GM19397 (cell line): ENCODE data around the gene TAP1.
"Not testable (repeated sequence)": the region's sequence is repeated elsewhere in the genome, so short reads cannot be mapped to it uniquely, and the experiment has no call there.

ENCODE experiments used
- ATAC-seq: cut with Tn5 transposase; IDR thresholded peaks from one replicate; pipeline ENCODE4 v1.9.1; 2021; ENCODE audit warnings: mild to moderate bottlenecking, moderate library complexity; ENCODE audit not compliant: unreplicated experiment

The TAP1 gene

GRCh38 chr6:32853541-32854375 lies at the start of gene TAP1, which contains the start of gene PSMB9:
Gene TAP1 (minus strand): TSS chr6:32853704. CDS start chr6:32853636, 68 bp downstream.
Gene PSMB9 (plus strand): TSS chr6:32854192. CDS start chr6:32854230, 38 bp downstream.
- ATAC-seq: peak; percentile 78

GRCh38 chr6:32895006-32895345 lies 41.5 kb upstream of the TAP1 start:
- peak; percentile 18 for ATAC-seq

DNA sequence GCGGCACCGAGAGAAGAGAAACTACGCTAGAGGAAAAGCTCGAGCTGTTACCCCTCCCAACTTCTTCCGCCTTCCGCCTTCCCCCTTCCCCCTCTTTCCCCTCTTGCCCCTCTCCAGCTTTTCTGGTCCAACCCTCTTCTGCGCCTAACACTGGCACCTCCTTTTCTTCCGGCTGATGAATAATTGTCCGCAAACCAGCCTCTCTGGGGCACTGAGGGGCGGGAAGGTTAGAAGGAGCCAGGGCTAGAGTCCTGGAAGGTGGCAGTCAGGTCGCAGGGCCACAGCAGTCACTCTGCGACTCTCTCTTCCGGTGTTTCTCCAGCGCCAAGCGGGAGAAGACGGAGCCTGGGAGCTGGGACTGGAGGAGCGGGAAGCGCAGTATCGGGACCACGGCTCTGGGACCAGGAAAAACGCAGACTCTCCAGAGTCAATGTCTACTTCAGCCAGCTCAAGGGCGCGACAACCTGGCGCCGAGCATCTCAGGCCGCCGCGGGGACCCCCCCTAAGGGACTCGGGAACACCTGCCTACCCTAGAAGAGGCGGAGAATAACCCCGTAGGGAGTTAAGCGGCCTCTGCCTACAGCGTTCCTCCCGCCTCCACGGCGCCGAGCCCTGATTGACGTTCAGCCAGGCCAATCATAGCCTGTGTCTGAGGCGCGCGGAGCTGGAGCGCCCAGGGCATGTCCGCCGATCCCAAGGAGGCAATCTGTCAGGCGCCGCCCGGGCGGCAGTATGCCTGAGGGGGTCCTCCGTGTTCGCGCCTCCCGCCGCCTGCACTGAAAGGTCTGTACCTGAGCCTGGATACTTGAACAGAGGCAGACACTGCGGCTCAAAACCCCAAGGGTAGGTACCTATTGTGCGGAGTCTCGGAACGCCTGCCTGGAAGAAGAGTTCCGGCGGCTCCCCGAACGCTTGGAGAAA lies 40.8 kb upstream of the TAP1 start:
- ATAC-seq: peak; percentile 95

- no peak for ATAC-seq
These were observed 37.3 kb upstream of the TAP1 start for GRCh38 chr6:32890831-32891230.

GRCh38 chr6:32889533-32889932 lies 36.0 kb upstream of the TAP1 start:
- ATAC-seq: no peak

- no peak for ATAC-seq
These were observed 35.1 kb upstream of the TAP1 start for GRCh38 chr6:32888576-32888975.

DNA sequence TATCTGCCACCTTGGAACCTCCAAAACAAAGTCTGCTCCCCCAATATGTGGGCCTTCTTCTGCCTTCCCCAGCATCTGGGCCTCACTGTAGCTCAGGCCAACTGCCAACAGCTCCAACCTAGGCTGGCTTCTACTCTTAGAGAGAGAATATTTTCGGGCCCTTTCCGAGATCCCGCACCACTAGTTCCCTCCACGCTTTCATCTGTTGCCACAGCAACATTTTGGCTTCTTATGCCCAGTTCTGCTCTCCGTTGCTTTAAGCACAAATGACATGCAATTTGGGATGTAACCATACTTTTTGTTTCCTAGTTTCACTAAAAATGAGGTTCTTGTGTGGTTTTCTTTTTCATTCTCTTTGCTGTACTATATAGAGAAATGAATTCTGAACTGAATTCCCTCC lies 34.1 kb upstream of the TAP1 start:
- no peak for ATAC-seq

DNA sequence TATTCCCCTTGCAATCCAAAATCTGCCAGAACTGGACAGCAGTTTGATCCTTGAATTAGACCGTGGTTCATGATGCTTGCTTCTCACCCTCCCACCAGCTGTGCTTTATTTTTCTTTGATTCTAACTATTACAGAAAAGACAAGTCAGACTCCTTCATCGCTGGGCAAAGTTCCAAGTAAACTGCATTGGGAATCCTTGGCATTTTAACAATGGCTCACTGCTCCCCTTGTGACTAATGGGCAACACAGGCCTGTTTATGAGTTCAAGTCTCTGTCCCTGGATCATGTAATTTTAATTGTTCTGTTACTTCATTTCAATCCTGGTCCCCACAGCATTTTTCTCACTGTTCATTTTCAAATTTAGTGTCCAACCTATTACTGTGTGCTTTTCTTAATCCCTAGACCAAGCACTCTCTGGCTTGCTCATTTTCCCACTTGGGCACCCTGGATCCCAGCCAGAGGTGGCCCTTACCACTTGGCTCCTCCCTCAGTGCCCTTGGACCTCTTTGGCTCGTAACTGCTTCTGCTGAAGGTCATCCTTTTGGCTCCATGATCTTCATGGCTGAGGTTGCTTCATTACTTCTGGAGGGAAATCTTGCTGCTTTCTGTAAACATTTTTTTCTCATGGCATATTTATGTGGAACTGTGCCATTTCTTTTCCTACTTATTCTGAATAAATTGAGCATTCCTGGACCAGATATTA lies 33.3 kb upstream of the TAP1 start:
- no peak for ATAC-seq

- no peak for ATAC-seq
These were observed 32.3 kb upstream of the TAP1 start for GRCh38 chr6:32885698-32886286.

GRCh38 chr6:32883789-32884188 lies 30.3 kb upstream of the TAP1 start:
- no peak for ATAC-seq

- no peak for ATAC-seq
These were observed 29.4 kb upstream of the TAP1 start for GRCh38 chr6:32882879-32883250.

DNA sequence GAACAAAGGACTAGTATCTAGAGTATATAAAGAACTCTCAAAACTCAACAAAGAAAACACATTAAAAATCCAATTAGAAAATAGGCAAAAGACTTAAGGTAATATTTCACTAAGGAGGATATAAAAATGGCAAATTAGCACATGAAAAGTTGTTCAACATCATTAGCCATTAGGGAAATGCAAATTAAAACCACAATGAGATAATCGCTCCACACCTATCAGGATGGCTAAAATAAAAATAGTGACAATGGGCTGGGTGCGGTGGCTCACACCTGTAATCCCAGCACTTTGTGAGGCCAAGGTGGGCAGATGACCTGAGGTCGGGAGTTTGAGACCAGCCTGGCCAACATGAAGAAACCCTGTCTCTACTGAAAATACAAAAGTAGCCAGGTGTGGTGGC lies 27.5 kb upstream of the TAP1 start:
- ATAC-seq: not testable (repeated sequence)

GRCh38 chr6:32879691-32880090 lies 26.2 kb upstream of the TAP1 start:
- no peak for ATAC-seq

- no peak for ATAC-seq
These were observed 23.1 kb upstream of the TAP1 start for GRCh38 chr6:32876603-32877002.

GRCh38 chr6:32873947-32874346 lies 20.4 kb upstream of the TAP1 start:
- not testable (repeated sequence) for ATAC-seq

GRCh38 chr6:32868257-32868788 lies 14.8 kb upstream of the TAP1 start:
- no peak for ATAC-seq

DNA sequence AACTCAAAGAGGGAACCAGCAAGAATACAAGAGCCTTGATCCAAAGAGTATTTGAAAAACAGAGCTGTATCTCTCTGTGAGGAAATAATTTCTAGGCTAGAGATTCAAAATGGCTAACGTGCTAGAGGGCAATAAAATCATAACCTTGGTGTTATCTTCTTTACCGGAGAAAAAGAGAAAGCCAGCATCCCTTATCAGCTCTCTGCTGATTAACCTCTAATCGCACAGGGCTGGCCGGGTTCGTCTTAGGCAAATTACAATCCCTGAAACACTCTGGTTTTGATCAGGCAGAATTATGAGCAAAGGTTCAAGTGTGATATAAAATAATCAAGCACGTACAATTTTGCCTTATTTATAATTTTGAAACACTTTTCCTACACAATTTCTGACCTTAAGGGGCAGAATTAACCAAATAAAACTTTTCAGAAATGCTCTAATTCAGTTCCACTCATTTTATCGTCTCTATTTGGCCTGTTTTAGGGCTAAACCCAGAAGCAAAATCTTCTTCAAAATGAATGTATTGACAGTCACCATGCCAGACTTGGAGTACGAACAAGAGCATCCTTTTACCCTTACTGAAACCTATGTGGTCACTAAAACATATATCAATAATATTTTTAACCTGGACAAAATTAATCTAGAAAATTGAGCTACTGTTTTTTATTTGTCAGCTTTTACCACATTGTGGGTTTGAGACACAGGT lies 14.2 kb upstream of the TAP1 start:
- no peak for ATAC-seq

- no peak for ATAC-seq
These were observed 13.5 kb upstream of the TAP1 start for GRCh38 chr6:32867022-32867477.

DNA sequence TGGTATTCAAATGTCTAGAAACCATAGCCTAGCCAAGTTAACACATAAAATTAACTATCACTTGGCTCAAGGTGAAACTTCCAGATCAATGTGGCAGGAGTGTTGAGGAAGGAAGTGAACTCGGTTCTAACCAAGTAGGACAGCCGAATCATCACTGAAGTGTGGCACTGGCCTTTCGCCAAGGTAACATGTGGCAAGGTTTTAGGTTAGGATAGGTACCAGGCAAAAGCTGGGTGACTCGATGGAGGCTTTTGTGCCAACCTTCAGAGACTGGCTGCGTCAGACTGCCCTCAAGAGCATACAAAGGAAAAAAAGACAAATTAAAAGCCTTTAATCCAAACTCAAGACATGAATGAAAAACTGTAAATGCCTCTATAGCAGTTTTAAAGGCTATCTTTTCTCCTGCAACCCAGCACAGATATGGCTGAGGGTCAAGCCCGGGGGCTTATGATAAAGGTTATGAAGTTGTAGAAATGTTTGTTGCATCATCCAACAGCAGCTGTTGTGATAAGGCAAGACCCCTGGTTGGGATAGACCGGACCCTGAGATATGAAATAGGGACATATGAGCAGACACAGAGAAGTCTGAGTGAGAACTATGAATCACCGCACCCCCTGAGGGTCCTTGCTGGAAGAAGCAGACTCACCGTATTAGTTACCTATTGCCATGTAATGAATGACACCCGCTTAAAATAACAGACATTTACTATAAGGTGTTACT lies 12.4 kb upstream of the TAP1 start:
- no peak for ATAC-seq
